HG03521 (cell line): ENCODE data around the gene TOX3.

Experiments
- ATAC-seq: cut with Tn5 transposase; IDR thresholded peaks from one replicate; pipeline ENCODE4 v1.9.1; 2021; ENCODE audit warnings: mild to moderate bottlenecking, moderate library complexity; ENCODE audit not compliant: unreplicated experiment

Gene TOX3

GRCh38 chr16:52494621-52495020 lies 52.3 kb downstream of the TOX3 start:
- ATAC-seq = no peak

GRCh38 chr16:52494145-52494544 lies 52.8 kb downstream of the TOX3 start:
- ATAC-seq = no peak

GRCh38 chr16:52492789-52493357 lies 54.1 kb downstream of the TOX3 start:
- peak; percentile 67 for ATAC-seq

GRCh38 chr16:52491216-52491615 lies 55.7 kb downstream of the TOX3 start:
- ATAC-seq = no peak

GRCh38 chr16:52489894-52490293 lies 57.0 kb downstream of the TOX3 start:
- no peak for ATAC-seq

GRCh38 chr16:52488837-52489289 lies 58.1 kb downstream of the TOX3 start:
- ATAC-seq = no peak

GRCh38 chr16:52487849-52488457 lies 59.0 kb downstream of the TOX3 start:
- ATAC-seq = no peak

- ATAC-seq = no peak
Measured at GRCh38 chr16:52480237-52480636, 66.7 kb downstream of the TOX3 start.

- no peak for ATAC-seq
Measured at GRCh38 chr16:52476111-52476510, 70.8 kb downstream of the TOX3 start.

- no peak for ATAC-seq
Measured at GRCh38 chr16:52474679-52475078, 72.3 kb downstream of the TOX3 start.

GRCh38 chr16:52473096-52473495 lies 73.8 kb downstream of the TOX3 start:
- no peak for ATAC-seq

GRCh38 chr16:52471650-52472370 lies 75.1 kb downstream of the TOX3 start:
- no peak for ATAC-seq

GRCh38 chr16:52470585-52470984 lies 76.4 kb downstream of the TOX3 start:
- ATAC-seq = no peak

GRCh38 chr16:52469775-52470174 lies 77.2 kb downstream of the TOX3 start:
- no peak for ATAC-seq

- no peak for ATAC-seq
Measured at GRCh38 chr16:52469091-52469490, 77.9 kb downstream of the TOX3 start.

- ATAC-seq = no peak
Measured at GRCh38 chr16:52467753-52468152, 79.2 kb downstream of the TOX3 start.

GRCh38 chr16:52466994-52467393 lies 79.9 kb downstream of the TOX3 start:
- no peak for ATAC-seq

GRCh38 chr16:52465711-52466267 lies 81.2 kb downstream of the TOX3 start:
- no peak for ATAC-seq

GRCh38 chr16:52463904-52464303 lies 83.0 kb downstream of the TOX3 start:
- no peak for ATAC-seq

- no peak for ATAC-seq
Measured at GRCh38 chr16:52462816-52463215, 84.1 kb downstream of the TOX3 start.

GRCh38 chr16:52460639-52461178 lies 86.2 kb downstream of the TOX3 start:
- no peak for ATAC-seq

GRCh38 chr16:52456368-52456767 lies 90.6 kb downstream of the TOX3 start:
- no peak for ATAC-seq
